ENCODE measurements around the gene PIGBOS1.

- TF ChIP-seq CTCF (IDR thresholded peaks at IDR 0.05; ENCODE audit: insufficient read depth, low read length, poor library complexity, severe bottlenecking) (no peak), EZH2phosphoT487 (conservative IDR thresholded peaks at IDR 0.05; ENCODE audit: low read length) (no peak)
Observed at GRCh38 chr15:55281517-55282228, 37.2 kb downstream of the PIGBOS1 start.
